Tibial nerve (tissue), 4 donors: ENCODE data around the gene HYPK. TPM values are rescaled to one million over a fixed set of nuclear protein-coding genes. Genes with fewer than 3 reads are reported as not detected.

ENCODE experiments used
- DNase-seq, 2 donors: peaks; one replicate each; pipeline ENCODE4 v3.0.0-alpha.2; 2019; ENCODE audit warnings: low spot score in 2 of 2
- H3K27ac ChIP-seq, 4 donors: fragments of 200-600 bp; sonication (generic) in 3 of 4; one replicate each; pipeline ENCODE4 v1.5.1; 2017 to 2019; ENCODE audit warnings: mild to moderate bottlenecking in 1 of 4
- H3K27me3 ChIP-seq, 2 donors: fragments of 200-600 bp; sonication (generic) in 1 of 2; one replicate each; pipeline versions ENCODE4 v1.5.1 to v1.6.0; 2017 to 2019
- H3K36me3 ChIP-seq, 3 donors: fragments of 200-600 bp; sonication (generic); one replicate each; pipeline ENCODE4 v1.5.1; 2018 to 2019
- H3K4me1 ChIP-seq, 4 donors: fragments of 200-600 bp; sonication (generic) in 3 of 4; one replicate each; pipeline ENCODE4 v1.5.1; 2017 to 2019
- H3K4me3 ChIP-seq, 4 donors: fragments of 200-600 bp; sonication (generic) in 3 of 4; one replicate each; pipeline ENCODE4 v1.5.1; 2017 to 2019; ENCODE audit warnings: mild to moderate bottlenecking in 1 of 4, moderate library complexity in 1 of 4
- H3K9me3 ChIP-seq, 4 donors: fragments of 200-600 bp; sonication (generic) in 3 of 4; one replicate each; pipeline ENCODE4 v1.5.1; 2017 to 2019
- CTCF ChIP-seq, 5 experiments: fragments of 200-600 bp in 3 of 5; fragments of 450-650 bp in 2 of 5; sonication (generic) in 3 of 5; IDR thresholded peaks; one replicate each; pipeline ENCODE4 v1.5.1; 2016 to 2019; ENCODE audit warnings: antibody characterized with exemption in 5 of 5, mild to moderate bottlenecking in 3 of 5, moderate library complexity in 2 of 5
- EP300 ChIP-seq, 2 donors: sonication (generic); formaldehyde crosslinking; IDR thresholded peaks; one replicate each; pipeline ENCODE4 v1.6.1; 2017; ENCODE audit warnings: antibody characterized with exemption in 2 of 2, mild to moderate bottlenecking in 1 of 2
- POLR2A ChIP-seq, 2 donors: fragments of 450-650 bp; IDR thresholded peaks; one replicate each; pipeline ENCODE4 v1.6.1; 2017; ENCODE audit warnings: antibody characterized with exemption in 2 of 2, mild to moderate bottlenecking in 2 of 2, moderate library complexity in 2 of 2
- WGBS, 2 donors: methylation state at CpG; one replicate each; pipeline ENCODE4 v1.1.5; 2018; 5-methylcytosine and 5-hydroxymethylcytosine counted together
- total RNA-seq, 4 donors: library from RNA; depleted of rRNA; stranded (reverse); fragments of >200 nt; gene quantifications; one replicate each; pipeline ENCODE4 v1.1.0, GENCODE V29; 2016

The HYPK gene
- total RNA-seq, 4 donors from 2014 or later, result 7.5 to 27.6 (median 12.1) TPM

GRCh38 chr15:43794269-43795037 lies 5.9 kb upstream of the HYPK start:
- Histone ChIP-seq H3K36me3 (peaks cover 0 to 58% (median 12%) of the 10 kb centered on the region in 3 donors), H3K4me1 (peaks cover 0 to 69% (median 26%) of the 10 kb centered on the region in 4 donors), H3K27me3 (no peaks in the 10 kb centered on the region), H3K4me3 (no peak overlapping the region), H3K27ac (peak overlapping the region in 2 of 4 donors; percentile 41 to 100), H3K9me3 (no peaks in the 10 kb centered on the region)
- no peak for TF ChIP-seq POLR2A (IDR thresholded peaks at IDR 0.05)
- no peak for TF ChIP-seq CTCF (IDR thresholded peaks at IDR 0.05)
- no peak for TF ChIP-seq EP300 (IDR thresholded peaks at IDR 0.05)
- 76 to 78% methylated on average over 9 of the region's 9 CpGs for whole genome bisulfite sequencing, 2 donors
- no peak for DNase-seq

- TF ChIP-seq CTCF (IDR thresholded peaks at IDR 0.05), result no peak
- TF ChIP-seq POLR2A (IDR thresholded peaks at IDR 0.05), result no peak
- TF ChIP-seq EP300 (IDR thresholded peaks at IDR 0.05), result no peak
- Histone ChIP-seq H3K4me3 (no peak overlapping the region), H3K27me3 (no peaks in the 10 kb centered on the region), H3K9me3 (no peaks in the 10 kb centered on the region), H3K27ac (peak overlapping the region in 2 of 4 donors; percentile 41 to 100), H3K4me1 (peaks cover 0 to 76% (median 32%) of the 10 kb centered on the region in 4 donors), H3K36me3 (peaks cover 0 to 63% (median 12%) of the 10 kb centered on the region in 3 donors)
- 76 to 84% methylated on average over 2 of the region's 2 CpGs for WGBS, 2 donors
- no peak for DNase-seq
Measured at GRCh38 chr15:43795197-43795596, 5.2 kb upstream of the HYPK start.

- Histone ChIP-seq H3K36me3 (peaks cover 0 to 63% (median 12%) of the 10 kb centered on the region in 3 donors), H3K9me3 (no peaks in the 10 kb centered on the region), H3K4me3 (no peak overlapping the region), H3K4me1 (peaks cover 0 to 78% (median 32%) of the 10 kb centered on the region in 4 donors), H3K27ac (no peak overlapping the region), H3K27me3 (no peaks in the 10 kb centered on the region)
- TF ChIP-seq CTCF (IDR thresholded peaks at IDR 0.05) (no peak), EP300 (IDR thresholded peaks at IDR 0.05) (no peak), POLR2A (IDR thresholded peaks at IDR 0.05) (no peak)
- no peak for DNase-seq
Measured at GRCh38 chr15:43795997-43796396, 4.4 kb upstream of the HYPK start.

- no peaks in the 10 kb centered on the region for H3K27me3 ChIP-seq
Measured at GRCh38 chr15:43796566-43796965, 3.8 kb upstream of the HYPK start.

More at GRCh38 chr15:43796566-43796965, 3.8 kb upstream of the HYPK start:
- Histone ChIP-seq H3K27ac (no peak overlapping the region), H3K36me3 (peaks cover 0 to 64% (median 12%) of the 10 kb centered on the region in 3 donors), H3K9me3 (no peaks in the 10 kb centered on the region), H3K4me3 (no peak overlapping the region), H3K4me1 (peaks cover 0 to 80% (median 35%) of the 10 kb centered on the region in 4 donors)
- TF ChIP-seq CTCF (IDR thresholded peaks at IDR 0.05) (no peak), POLR2A (IDR thresholded peaks at IDR 0.05) (no peak), EP300 (IDR thresholded peaks at IDR 0.05) (no peak)
- WGBS, 2 donors, result 82 to 84% methylated on average over 3 of the region's 3 CpGs
- DNase-seq, result no peak
